C4-2B (cell line): Measurements from ENCODE around the gene ADAMTS7.
"Not testable (repeated sequence)": the region's sequence is repeated elsewhere in the genome, so short reads cannot be mapped to it uniquely, and the experiment has no call there.

Source experiments
- ZFX ChIP-seq: fragments of 450-650 bp; IDR thresholded peaks from 2 replicates; pipeline ENCODE4 v1.6.1; 2017
- TF ChIP-seq, protein P1 (sequence below): fragments of 450-650 bp; conservative IDR thresholded peaks from 2 replicates; pipeline ENCODE4 v1.5.1; 2017; ENCODE audit warnings: mild to moderate bottlenecking

GRCh38 chr15:78799102-78799501, 12.2 kb downstream of the ADAMTS7 start:
- TF ChIP-seq, protein P1, sequence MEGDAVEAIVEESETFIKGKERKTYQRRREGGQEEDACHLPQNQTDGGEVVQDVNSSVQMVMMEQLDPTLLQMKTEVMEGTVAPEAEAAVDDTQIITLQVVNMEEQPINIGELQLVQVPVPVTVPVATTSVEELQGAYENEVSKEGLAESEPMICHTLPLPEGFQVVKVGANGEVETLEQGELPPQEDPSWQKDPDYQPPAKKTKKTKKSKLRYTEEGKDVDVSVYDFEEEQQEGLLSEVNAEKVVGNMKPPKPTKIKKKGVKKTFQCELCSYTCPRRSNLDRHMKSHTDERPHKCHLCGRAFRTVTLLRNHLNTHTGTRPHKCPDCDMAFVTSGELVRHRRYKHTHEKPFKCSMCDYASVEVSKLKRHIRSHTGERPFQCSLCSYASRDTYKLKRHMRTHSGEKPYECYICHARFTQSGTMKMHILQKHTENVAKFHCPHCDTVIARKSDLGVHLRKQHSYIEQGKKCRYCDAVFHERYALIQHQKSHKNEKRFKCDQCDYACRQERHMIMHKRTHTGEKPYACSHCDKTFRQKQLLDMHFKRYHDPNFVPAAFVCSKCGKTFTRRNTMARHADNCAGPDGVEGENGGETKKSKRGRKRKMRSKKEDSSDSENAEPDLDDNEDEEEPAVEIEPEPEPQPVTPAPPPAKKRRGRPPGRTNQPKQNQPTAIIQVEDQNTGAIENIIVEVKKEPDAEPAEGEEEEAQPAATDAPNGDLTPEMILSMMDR, result not testable (repeated sequence)
- not testable (repeated sequence) for TF ChIP-seq ZFX
